Endothelial cell of umbilical vein (primary cell): Measurements from ENCODE around the gene SEMA3G. TPM values are rescaled to one million over a fixed set of nuclear protein-coding genes. Genes with fewer than 3 reads are reported as not detected.

Experiments used
- BruUV-seq: library from RNA; stranded (reverse); fragments of 400-500 nt; replicated peaks from 2 replicates; lab custom pipeline; 2021; lab: Mats Ljungman, UMichigan
- CTCF ChIA-PET: fragments of 300-600, 350-600 bp; sonication (Branson Sonifier 250); formaldehyde crosslinking; loops from one replicate; lab custom pipeline; 2021; ENCODE audit warnings: antibody characterized with exemption, inconsistent platforms; lab: Charles Lee
- POLR2A ChIA-PET: fragments of 300-600, 350-600 bp; sonication (Branson Sonifier 250); formaldehyde crosslinking; loops from one replicate; lab custom pipeline; 2021; ENCODE audit warnings: antibody characterized with exemption, inconsistent platforms; lab: Charles Lee
- DNase-seq: peaks from one replicate; pipeline ENCODE4 v3.0.0-alpha.2; 2011; ENCODE audit warnings: low read depth, low spot score
- FAIRE-seq: peaks from 2 replicates; lab custom pipeline; 2011; peaks lifted over from hg19 to GRCh38; lab: Jason Lieb, UNC
- H2AFZ ChIP-seq: 2 replicates; pipeline ENCODE4 v1.6.0; 2012; ENCODE audit warnings: low read depth, low read length, control low read depth, inconsistent platforms
- H3K27ac ChIP-seq: 2 replicates; pipeline ENCODE4 v1.5.1; 2011; ENCODE audit warnings: low read depth, mild to moderate bottlenecking, control low read depth, low read length, moderate library complexity; ENCODE audit not compliant: insufficient read depth
- H3K27me3 ChIP-seq, 2 experiments: 2 replicates each; pipeline versions ENCODE4 v1.6.0 to v1.6.1; 2011; ENCODE audit warnings: low read length in 2 of 2, mixed read lengths in 1 of 2; ENCODE audit not compliant: control insufficient read depth in 2 of 2, insufficient read depth in 2 of 2
- H3K36me3 ChIP-seq, 2 experiments: 2 replicates in 1 of 2; 3 replicates in 1 of 2; pipeline ENCODE4 v1.5.1; 2011; ENCODE audit warnings: low read length in 2 of 2, mild to moderate bottlenecking in 1 of 2, moderate library complexity in 1 of 2; ENCODE audit not compliant: control insufficient read depth in 2 of 2, insufficient read depth in 2 of 2; ENCODE audit errors: extremely low read depth in 1 of 2
- H3K4me1 ChIP-seq: 3 replicates; pipeline ENCODE4 v1.5.1; 2011; ENCODE audit warnings: mild to moderate bottlenecking, low read length; ENCODE audit not compliant: control insufficient read depth, insufficient read depth; ENCODE audit errors: extremely low read depth
- H3K4me2 ChIP-seq: 2 replicates; pipeline ENCODE4 v1.6.1; 2011; ENCODE audit warnings: low read length, control low read depth, mixed read lengths; ENCODE audit not compliant: insufficient read depth
- H3K4me3 ChIP-seq, 3 experiments: fragments of 200-600 bp in 1 of 3; sonication (generic), shearing (Covaris generic) in 1 of 3; replicated peaks in 1 of 3; 2 replicates each; pipeline ENCODE4 v1.5.1; 2011 to 2016; ENCODE audit warnings: control low read depth in 3 of 3, low read length in 3 of 3, mild to moderate bottlenecking in 2 of 3, inconsistent platforms in 1 of 3, low read depth in 1 of 3, moderate library complexity in 1 of 3; ENCODE audit not compliant: insufficient read depth in 1 of 3
- H3K79me2 ChIP-seq: 2 replicates; pipeline ENCODE4 v1.6.0; 2012; ENCODE audit warnings: low read length, inconsistent platforms; ENCODE audit not compliant: control insufficient read depth, insufficient read depth
- H3K9ac ChIP-seq: replicated peaks from 2 replicates; pipeline ENCODE3; 2011; ENCODE audit warnings: low read length, control low read depth; ENCODE audit not compliant: insufficient read depth; ENCODE audit errors: extremely low read depth
- H3K9me1 ChIP-seq: replicated peaks from 3 replicates; pipeline ENCODE4 v1.6.0; 2011; ENCODE audit warnings: mild to moderate bottlenecking, low read length; ENCODE audit not compliant: control insufficient read depth, insufficient read depth; ENCODE audit errors: extremely low read depth
- H3K9me3 ChIP-seq: replicated peaks from 2 replicates; pipeline ENCODE4 v1.5.1; 2012; ENCODE audit warnings: low read length, inconsistent platforms; ENCODE audit not compliant: control insufficient read depth, insufficient read depth
- H4K20me1 ChIP-seq: replicated peaks from 2 replicates; pipeline ENCODE3; 2011; ENCODE audit warnings: mild to moderate bottlenecking, low read length; ENCODE audit not compliant: control insufficient read depth, insufficient read depth; ENCODE audit errors: extremely low read depth
- CTCF ChIP-seq, 2 donors: IDR thresholded peaks; 1 replicate in 1 of 2; 2 replicates in 1 of 2; pipeline ENCODE4 v1.5.1; 2011; ENCODE audit warnings: low read length in 2 of 2, mild to moderate bottlenecking in 2 of 2, moderate library complexity in 2 of 2, control low read depth in 1 of 2, inconsistent platforms in 1 of 2, low read depth in 1 of 2; ENCODE audit not compliant: insufficient read depth in 1 of 2; ENCODE audit errors: extremely low read depth in 1 of 2
- FOS ChIP-seq: IDR thresholded peaks from 2 replicates; pipeline ENCODE4 v1.6.1; 2011; ENCODE audit warnings: mild to moderate bottlenecking, low read length, moderate library complexity, borderline replicate concordance; ENCODE audit not compliant: insufficient read depth
- GATA2 ChIP-seq: IDR thresholded peaks from 2 replicates; pipeline ENCODE4 v1.7.0; 2011; ENCODE audit warnings: low read depth, mild to moderate bottlenecking, moderate library complexity, mixed read lengths, low read length; ENCODE audit not compliant: insufficient read length, insufficient read depth
- JUN ChIP-seq: IDR thresholded peaks from 2 replicates; pipeline ENCODE4 v1.6.1; 2011; ENCODE audit warnings: borderline replicate concordance, low read depth; ENCODE audit not compliant: insufficient read length, insufficient read depth
- MYC ChIP-seq: IDR thresholded peaks from one replicate; pipeline ENCODE4 v1.6.1; 2011; ENCODE audit warnings: mild to moderate bottlenecking, low read depth, low read length
- POLR2A ChIP-seq: IDR thresholded peaks from 2 replicates; pipeline ENCODE4 v1.6.1; 2012; ENCODE audit warnings: low read depth, mild to moderate bottlenecking, control low read depth, low read length
- dilution Hi-C: fragments of 300-500 bp; cut with MboI; formaldehyde crosslinking; loops from one replicate; pipeline ENCODE4 v1.15.0; 2019; ENCODE audit warnings: low sequenced_read_pairs; ENCODE audit not compliant: extremely low pct_ligation_motif_present
- intact Hi-C: fragments of 100-400 bp; cut with micrococcal nuclease; formaldehyde crosslinking; loops from one replicate; pipeline ENCODE4 v1.10.0; 2022
- polyA plus RNA-seq, 4 experiments: library from polyadenylated mRNA; depleted of rRNA in 3 of 4; stranded (reverse) in 3 of 4; unstranded in 1 of 4; fragments of >200 nt; gene quantifications; 2 replicates each; pipeline versions ENCODE4 v1.2.1 to v1.2.3, GENCODE V29; 2011 to 2012; ENCODE audit warnings: missing spikeins in 1 of 4
- total RNA-seq: library from RNA; stranded (reverse); gene quantifications from 2 replicates; pipeline ENCODE4 v1.2.3, GENCODE V29; 2021
- TF ChIP-seq, protein P1 (sequence below): IDR thresholded peaks from 2 replicates; pipeline ENCODE4 v1.6.1; 2011; ENCODE audit not compliant: insufficient read depth, insufficient read length

SEMA3G gene
- total and polyA plus RNA-seq, 2 donors (not counting 3 experiments of a cell fraction or from before 2014, with no cell fraction given): 22.6 to 27.9 TPM

GRCh38 chr3:52408466-52408865 lies 36.4 kb downstream of the SEMA3G start:
- Histone ChIP-seq H3K9me1 (no peaks in the 10 kb centered on the region), H3K36me3 (peaks cover 6 to 46% of the 10 kb centered on the region in 2 experiments), H3K9me3 (no peaks in the 10 kb centered on the region), H3K9ac (no peak overlapping the region), H4K20me1 (no peaks in the 10 kb centered on the region), H3K4me2 (peak overlapping the region; percentile 83), H3K4me1 (peaks cover 20% of the 10 kb centered on the region), H2AFZ (no peak overlapping the region), H3K79me2 (peaks cover 18% of the 10 kb centered on the region), H3K27me3 (no peaks in the 10 kb centered on the region), H3K4me3 (no peak overlapping the region), H3K27ac (no peak overlapping the region)
- intact Hi-C loops (no loop called here), dilution Hi-C loops (no loop called here)
- BruUV-seq: no TSS peak
- no peak for DNase-seq
- CTCF ChIA-PET: no interaction called here
- TF ChIP-seq, protein P1, sequence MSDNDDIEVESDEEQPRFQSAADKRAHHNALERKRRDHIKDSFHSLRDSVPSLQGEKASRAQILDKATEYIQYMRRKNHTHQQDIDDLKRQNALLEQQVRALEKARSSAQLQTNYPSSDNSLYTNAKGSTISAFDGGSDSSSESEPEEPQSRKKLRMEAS: no peak
- TF ChIP-seq FOS (no peak), CTCF (IDR thresholded peaks at IDR 0.05; ENCODE audit: extremely low read depth in 1 of 2, insufficient read depth in 1 of 2, low read depth in 1 of 2, low read length in 2 of 2) (no peak), MYC (no peak), JUN (no peak), POLR2A (no peak), GATA2 (no peak)
- no peak for FAIRE-seq
- POLR2A ChIA-PET: no interaction called here
